Activated T-helper 1 cell treated with Interleukin-2 at 50 U/mL for 16 hours (primary cell): ENCODE data around the gene MRPL3.
A peak's percentile ranks its signal among the peaks of the same experiment; 100 is the strongest.

Source experiments
- DNase-seq: peaks from one replicate; pipeline ENCODE4 v3.0.0-alpha.2; 2020; ENCODE audit warnings: low read depth

MRPL3 gene

DNA sequence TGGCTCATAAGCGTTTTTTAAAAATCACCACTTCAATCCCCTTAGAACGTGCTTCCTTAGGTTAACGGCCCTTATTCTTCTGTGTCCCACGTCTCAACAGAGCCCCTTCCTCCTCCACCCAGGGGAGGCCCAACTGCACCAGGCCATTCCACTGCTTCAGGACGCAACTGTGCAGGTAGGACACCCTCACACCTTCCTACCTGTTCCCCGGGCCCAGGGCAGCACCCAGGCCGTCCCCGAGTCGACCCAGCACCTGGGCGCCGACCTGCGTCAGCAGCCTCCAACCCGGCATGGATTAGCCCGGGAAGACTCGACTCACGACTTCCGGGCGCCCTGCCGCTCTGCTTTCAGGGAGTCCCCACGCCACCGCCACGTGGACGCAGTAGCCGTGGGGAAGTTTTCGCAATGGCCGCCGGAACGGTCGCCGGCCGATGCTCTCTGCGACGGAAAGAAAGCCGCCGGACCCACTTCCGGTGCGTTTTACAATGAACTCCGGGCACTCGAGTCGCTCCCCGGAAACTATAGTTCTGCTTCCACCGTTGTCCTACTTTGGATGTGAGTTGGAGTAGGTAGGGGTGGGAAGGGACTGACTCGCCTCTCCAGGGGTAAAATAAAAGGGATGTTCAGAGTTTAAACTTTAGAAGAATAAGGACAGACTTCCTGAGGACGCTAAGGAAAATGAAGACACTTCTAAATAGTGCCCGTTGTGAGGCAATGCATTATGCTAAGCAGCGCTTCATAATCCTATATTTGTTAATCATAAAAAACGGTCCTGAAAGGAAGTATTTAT is at the start of gene MRPL3:
Gene MRPL3, minus strand, starts transcription at position 442 of the 790 bp plus-strand sequence. Its CDS starts 150 bp downstream, at position 292.
- peak; percentile 70 for DNase-seq

- no peak for DNase-seq
Observed at GRCh38 chr3:131551761-131552160, 49.0 kb upstream of the MRPL3 start.

DNA sequence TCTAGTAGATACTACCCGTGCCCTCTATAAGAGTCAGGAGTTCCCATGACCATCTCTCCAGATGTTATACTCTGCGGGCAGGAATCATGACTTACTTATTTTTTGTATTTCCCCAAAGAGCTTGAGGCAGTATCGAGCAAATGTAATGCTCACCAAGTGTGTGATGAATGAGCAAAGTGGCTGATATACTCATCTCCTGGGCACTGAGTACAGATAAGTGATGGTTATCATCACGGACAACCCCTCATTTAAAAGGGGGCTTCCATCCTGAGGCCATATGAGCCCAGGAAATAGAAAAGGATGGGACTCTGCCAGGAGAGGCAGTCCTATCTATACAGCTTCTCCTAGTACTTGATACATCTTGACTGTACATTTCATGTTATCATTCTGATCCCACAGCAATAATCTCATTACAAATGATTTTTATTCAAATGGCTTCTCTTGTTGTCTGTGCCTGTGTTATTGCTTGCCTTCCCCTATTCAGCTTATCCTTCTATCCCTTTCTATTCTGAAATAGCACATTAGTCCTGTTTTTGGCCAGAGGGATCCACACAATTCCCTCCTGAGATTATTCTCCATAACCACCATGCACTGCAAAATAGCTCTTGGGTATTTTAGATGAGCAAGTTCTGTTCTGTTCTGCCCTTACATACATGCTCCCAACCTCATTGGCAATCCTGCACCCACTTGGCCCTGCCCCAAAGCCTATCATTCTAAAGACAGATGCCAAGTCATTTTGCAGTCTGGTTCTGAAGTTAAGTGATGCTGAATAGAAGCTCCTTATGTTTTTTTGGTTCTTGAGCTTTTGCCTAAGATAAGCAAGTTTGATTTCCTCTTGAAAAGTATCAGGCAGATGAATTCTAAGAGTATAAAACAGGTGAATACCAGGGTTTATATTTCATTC is 48.0 kb upstream of the MRPL3 start:
- DNase-seq: no peak

DNA sequence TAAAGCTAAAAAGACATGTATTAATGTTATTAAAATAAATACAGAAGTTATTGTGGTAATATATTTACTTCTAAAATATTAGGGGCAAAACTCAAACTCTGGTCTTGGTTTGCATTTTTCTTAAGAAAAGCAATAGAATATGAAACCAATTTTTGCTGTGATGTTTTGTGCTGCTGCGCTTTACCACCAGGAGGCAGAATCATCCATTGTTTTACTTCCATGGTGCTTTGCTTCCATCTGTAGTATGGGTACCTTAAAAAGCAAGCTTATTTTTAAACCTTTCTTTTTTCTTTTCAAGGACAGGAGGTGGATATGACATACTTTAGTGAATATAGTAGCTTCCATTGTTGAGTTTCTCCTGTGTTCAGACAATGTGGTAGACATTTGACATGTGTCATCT is 46.6 kb upstream of the MRPL3 start:
- DNase-seq: no peak

DNA sequence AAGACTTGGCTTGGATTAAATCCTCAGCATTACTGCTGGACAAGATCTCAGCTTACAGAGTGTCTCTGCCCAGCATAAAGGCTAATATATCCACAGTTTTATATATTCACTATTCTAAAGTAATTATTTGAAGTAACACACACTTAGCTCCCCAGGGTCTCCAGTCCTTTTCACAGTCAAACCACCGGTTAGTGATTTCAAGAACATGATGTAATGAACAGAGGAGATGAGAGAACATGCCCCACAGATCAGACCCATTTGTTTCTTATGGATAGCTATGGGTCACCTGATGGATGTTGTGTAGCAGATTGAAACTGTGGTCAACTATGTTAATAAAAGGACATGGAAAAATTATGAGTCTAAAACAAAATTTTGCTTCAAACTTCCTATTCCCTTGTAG is 44.8 kb upstream of the MRPL3 start:
- DNase-seq: no peak

DNA sequence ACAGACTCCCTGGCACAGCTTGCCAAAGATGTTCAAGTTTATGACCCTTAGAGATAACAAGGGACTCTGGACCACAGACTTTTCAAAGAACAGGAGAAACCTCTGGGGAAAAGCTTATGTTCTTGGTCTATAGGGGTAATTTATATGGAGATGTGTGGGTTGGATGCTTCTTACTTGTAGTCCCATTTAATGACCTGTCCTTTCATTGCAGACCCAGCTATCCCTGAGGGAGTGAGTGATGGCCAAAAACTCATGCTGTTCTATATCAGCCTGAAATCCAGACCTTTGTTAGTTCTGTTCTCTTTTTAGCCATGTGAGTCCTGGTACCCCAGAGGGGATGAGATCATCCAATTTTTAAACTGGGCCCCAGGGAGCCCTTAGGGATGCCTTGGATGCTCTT is 43.7 kb upstream of the MRPL3 start:
- no peak for DNase-seq

GRCh38 chr3:131544557-131544956 is 41.8 kb upstream of the MRPL3 start:
- DNase-seq: no peak

DNA sequence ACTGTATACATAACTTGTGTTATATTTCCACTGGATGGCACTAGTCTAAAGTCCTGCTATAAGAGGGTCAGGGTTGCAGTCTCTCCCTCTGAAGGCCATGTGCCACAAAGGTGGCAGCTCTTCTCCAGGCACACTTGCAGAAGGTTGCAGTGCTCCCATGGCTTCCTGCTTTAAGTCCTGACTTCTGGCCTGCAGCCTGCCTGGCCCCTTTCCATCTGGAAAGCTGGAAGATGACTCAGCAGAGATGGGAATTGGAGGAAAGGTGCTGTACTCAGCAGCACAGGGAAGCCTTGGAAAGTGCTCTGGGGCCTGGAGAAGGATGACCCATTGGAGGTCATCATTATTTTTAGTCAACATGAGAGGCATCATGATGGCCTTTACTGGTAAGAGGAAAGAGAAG is 40.9 kb upstream of the MRPL3 start:
- DNase-seq: no peak

DNA sequence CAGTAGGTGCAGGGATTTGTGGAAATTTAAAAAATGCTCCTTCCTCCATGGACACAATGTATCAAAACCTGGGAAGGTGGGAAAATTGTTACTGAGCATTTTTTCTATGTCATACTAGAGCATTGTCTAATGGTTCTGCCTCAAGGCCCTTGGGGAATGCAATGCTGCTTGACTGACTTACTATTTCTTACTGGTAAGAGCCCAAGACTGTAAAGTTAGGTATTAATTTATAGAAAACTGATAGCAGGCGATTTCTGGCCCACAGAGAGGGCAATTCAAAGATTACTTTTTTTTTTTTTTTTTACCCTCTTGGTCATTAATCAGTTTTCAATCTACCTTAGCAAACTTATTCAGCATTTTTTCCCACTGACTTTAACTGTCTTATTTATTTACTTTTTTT is 38.5 kb upstream of the MRPL3 start:
- no peak for DNase-seq

DNA sequence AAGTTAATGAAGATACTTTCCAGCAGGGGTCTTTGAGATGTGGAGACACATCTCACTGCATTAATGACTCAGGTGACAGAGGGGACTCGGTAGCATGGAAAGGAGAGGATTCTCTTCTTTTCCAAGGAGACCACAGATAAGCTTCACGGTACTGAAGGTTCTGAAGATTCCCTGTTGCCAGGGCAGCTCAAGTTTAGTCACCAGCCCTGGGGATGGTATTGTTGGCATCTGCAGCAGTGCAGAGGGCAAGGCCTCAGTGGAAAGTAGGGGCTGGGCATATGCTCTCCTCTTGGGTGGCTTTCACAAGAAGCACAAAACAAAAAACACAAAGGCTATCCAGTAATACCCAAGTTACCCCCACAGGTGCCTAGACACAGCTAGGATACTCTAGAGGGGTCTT is 38.0 kb upstream of the MRPL3 start:
- no peak for DNase-seq

DNA sequence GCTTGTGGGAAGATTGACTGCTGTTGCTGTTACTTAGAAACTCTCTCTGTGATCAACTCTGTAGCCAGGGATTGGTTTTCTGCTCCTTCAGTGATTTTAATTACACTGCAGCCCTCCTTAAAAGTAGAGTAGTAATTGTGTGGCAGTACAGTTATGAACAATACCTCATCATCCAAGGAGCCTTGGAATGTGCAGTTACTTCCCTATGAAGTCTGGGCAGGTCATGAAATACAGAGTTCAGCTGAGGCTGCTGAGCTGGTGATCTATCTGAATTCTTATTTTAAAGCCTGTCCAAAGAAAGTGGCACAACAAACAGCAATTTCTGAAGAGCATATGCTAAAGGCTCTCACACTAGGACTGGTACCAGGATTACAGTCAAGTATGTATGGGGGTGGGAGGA is 37.4 kb upstream of the MRPL3 start:
- no peak for DNase-seq

GRCh38 chr3:131538968-131539367 is 36.2 kb upstream of the MRPL3 start:
- DNase-seq: no peak

DNA sequence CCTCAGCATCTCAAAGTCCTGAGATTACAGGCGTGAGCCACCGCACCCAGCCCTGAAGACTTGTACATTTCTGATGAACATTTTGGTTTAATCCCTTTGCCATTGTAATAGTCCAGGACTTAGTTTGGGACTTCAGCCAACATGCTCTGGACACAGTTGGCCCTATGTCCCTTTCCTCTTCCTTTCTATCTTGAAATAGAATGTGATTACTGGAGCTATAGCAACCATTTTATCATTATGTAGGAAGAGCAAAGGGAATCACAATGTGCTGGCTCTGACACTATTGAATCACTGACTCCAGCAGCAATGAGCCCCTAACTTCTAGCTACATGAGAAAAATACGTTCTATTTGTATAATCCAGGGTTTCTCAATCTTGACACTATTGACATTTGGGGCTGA is 34.8 kb upstream of the MRPL3 start:
- no peak for DNase-seq

DNA sequence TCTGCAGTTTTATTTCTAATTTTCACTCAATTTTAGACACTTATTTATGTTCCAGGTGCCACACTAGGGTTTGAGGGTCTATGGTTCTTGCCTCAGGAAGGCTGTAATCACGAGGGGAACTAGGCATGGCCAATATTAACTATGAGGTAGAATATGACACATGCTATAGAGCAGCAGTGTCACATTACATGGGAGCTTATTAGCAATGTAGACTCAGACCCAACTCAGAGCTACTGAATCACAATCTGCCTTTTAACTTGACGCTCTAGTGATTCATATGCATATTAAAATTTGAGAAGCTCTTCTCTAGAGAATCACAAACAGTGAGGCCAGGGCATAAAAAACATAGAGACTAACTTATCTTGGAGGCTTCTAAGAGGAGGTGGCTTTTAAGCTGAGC is 32.8 kb upstream of the MRPL3 start:
- DNase-seq: no peak

- no peak for DNase-seq
Observed at GRCh38 chr3:131535131-131535530, 32.4 kb upstream of the MRPL3 start.

- DNase-seq: no peak
Observed at GRCh38 chr3:131532645-131533044, 29.9 kb upstream of the MRPL3 start.

- DNase-seq: no peak
Observed at GRCh38 chr3:131530843-131531242, 28.1 kb upstream of the MRPL3 start.

DNA sequence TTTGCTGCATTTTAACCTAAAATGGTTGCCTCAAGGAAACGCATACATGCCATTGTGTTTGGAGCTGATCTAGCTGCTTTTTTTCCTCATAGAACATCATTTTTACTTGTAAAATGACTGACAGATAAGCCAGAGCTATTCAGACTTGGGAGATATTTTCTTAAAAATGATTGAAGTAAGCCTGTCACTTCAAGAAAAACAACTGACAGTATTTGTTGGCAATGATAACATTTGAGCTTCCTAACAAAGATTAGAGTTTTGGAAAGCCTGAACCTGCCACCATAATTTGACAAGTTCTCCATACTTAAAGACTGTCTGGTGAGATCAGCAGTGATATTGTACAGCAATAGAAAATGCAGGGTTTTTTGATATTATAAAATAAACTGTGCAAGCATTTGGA is 27.6 kb upstream of the MRPL3 start:
- DNase-seq: no peak

- DNase-seq: no peak
Observed at GRCh38 chr3:131526801-131527347, 24.1 kb upstream of the MRPL3 start.

GRCh38 chr3:131518680-131519079 is 15.9 kb upstream of the MRPL3 start:
- DNase-seq: no peak

DNA sequence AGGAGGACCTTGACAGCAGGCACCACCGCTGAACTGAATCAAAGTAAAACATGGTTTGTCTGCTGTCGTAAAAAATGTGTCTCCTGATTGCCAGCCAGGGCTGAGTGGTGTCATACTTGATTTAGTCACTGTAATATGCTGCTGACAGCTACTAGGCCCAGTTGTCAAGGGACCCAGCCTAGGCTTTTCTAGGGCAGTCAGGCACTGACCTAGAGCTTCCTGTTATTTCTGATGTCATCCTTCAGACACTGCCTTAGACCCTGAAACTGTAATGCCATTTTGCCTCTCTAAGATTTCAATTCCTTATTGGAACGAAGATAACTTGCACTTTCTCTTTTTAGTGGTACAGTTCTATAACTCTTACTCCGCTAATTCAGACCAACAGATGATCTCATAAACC is 2.6 kb upstream of the MRPL3 start:
- no peak for DNase-seq

DNA sequence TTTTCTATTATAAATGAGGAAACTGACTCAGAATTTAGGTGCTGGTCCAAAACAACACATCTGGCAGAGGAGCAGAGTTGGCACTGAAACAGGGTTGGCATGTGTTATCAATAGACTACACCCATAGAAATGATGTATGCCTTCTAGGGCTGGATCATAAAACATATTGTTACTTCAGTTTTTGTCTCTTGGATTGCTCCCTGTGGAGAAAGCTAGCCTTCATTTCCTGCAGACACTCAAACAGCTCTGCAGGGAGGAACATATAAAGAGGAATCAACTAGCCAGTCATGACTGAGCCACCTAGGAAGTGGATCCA is 507 bp upstream of the MRPL3 start:
- no peak for DNase-seq

- DNase-seq: no peak
Observed at GRCh38 chr3:131501949-131502348, 822 bp downstream of the MRPL3 start.
